Left lung (tissue), 10 donors: ENCODE results near the gene APOBEC3B. TPM values are rescaled to one million over a fixed set of nuclear protein-coding genes. Genes with fewer than 3 reads are reported as not detected.
"Not testable (repeated sequence)": the region's sequence is repeated elsewhere in the genome, so short reads cannot be mapped to it uniquely, and the experiment has no call there.

Source experiments
- ATAC-seq: fragments of 200-7000 bp; cut with Tn5 transposase; one replicate; pipeline ENCODE4 v1.9.1; 2020; ENCODE audit warnings: moderate library complexity
- DNase-seq, 4 donors: peaks; one replicate each; pipeline ENCODE4 v3.0.0-alpha.2; 2013 to 2020
- H3K27ac ChIP-seq, 2 donors: fragments of 200-600 bp; sonication (generic) in 1 of 2; one replicate each; pipeline versions ENCODE4 v1.5.0 to v1.8.0; 2020 to 2021
- H3K27me3 ChIP-seq, 2 donors: fragments of 200-600 bp; sonication (generic) in 1 of 2; one replicate each; pipeline versions ENCODE4 v1.5.0 to v1.8.0; 2020 to 2021
- H3K36me3 ChIP-seq, 2 donors: fragments of 200-600 bp; sonication (generic) in 1 of 2; one replicate each; pipeline versions ENCODE4 v1.5.0 to v1.8.0; 2020 to 2021
- H3K4me1 ChIP-seq, 2 donors: fragments of 200-600 bp; one replicate each; pipeline ENCODE4 v1.8.0; 2021
- H3K4me3 ChIP-seq, 2 donors: fragments of 200-600 bp; sonication (generic) in 1 of 2; one replicate each; pipeline versions ENCODE4 v1.5.0 to v1.8.0; 2020 to 2021; ENCODE audit warnings: mild to moderate bottlenecking in 1 of 2
- H3K9me3 ChIP-seq, 2 donors: fragments of 200-600 bp; sonication (generic) in 1 of 2; one replicate each; pipeline versions ENCODE4 v1.5.0 to v1.8.0; 2020 to 2021
- CTCF ChIP-seq, 2 donors: fragments of 200-600 bp; sonication (generic) in 1 of 2; IDR thresholded peaks; one replicate each; pipeline versions ENCODE4 v1.5.0 to v1.8.0; 2021; ENCODE audit warnings: antibody characterized with exemption in 2 of 2
- intact Hi-C, 2 donors: fragments of 100-400 bp; cut with DNase I; formaldehyde crosslinking; loops; one replicate each; pipeline versions ENCODE4 v1.11.2 to v1.14.2; 2022
- polyA plus RNA-seq, 6 donors: library from polyadenylated mRNA; unstranded; fragments of 120-200 nt; gene quantifications; one replicate each; pipeline ENCODE4 v1.2.1, GENCODE V29; 2013; ENCODE audit not compliant: insufficient read length in 6 of 6
- total RNA-seq, 2 donors: library from RNA; stranded (reverse); fragmentation: NEBNext Ultra II Directional; extraction: Animal tissue kit (Norgen Biotek cat#: 25700); gene quantifications; one replicate each; pipeline ENCODE4 v1.2.1, GENCODE V29; 2021
- donor health status: DM: no; HTN: yes; CAD: no.
- donor health status: DM: no; HTN: no; CAD: no.

The APOBEC3B gene
- total and polyA plus RNA-seq, 8 donors, result 1.9 to 9.8 (median 7.2) TPM

GRCh38 chr22:39016592-39016991 is 34.4 kb downstream of the APOBEC3B start:
- H3K4me1 ChIP-seq, result peaks cover 0 to 34% of the 10 kb centered on the region in 2 donors
- peak in 1 of 4 donors; percentile 52 for DNase-seq
- no peak for ATAC-seq
- intact Hi-C loops, result no loop called here
- no peak overlapping the region for H3K4me3 ChIP-seq
- TF ChIP-seq CTCF (IDR thresholded peaks at IDR 0.05), result no peak
- H3K27me3 ChIP-seq, result no peaks in the 10 kb centered on the region
- no peak overlapping the region for H3K27ac ChIP-seq
- peaks cover 0 to 7% of the 10 kb centered on the region in 2 donors for H3K36me3 ChIP-seq
- no peaks in the 10 kb centered on the region for H3K9me3 ChIP-seq

- no peak for TF ChIP-seq CTCF (IDR thresholded peaks at IDR 0.05)
- H3K27me3 ChIP-seq, result no peaks in the 10 kb centered on the region
- intact Hi-C loops, result no loop called here
- ATAC-seq, result no peak
- no peak overlapping the region for H3K27ac ChIP-seq
- no peak overlapping the region for H3K4me3 ChIP-seq
- peaks cover 0 to 7% of the 10 kb centered on the region in 2 donors for H3K36me3 ChIP-seq
- H3K4me1 ChIP-seq, result peaks cover 0 to 43% of the 10 kb centered on the region in 2 donors
- H3K9me3 ChIP-seq, result no peaks in the 10 kb centered on the region
- no peak for DNase-seq
Observed at GRCh38 chr22:39017596-39018365, 35.6 kb downstream of the APOBEC3B start.

GRCh38 chr22:39020021-39020651 is 38.0 kb downstream of the APOBEC3B start:
- peaks cover 0 to 19% of the 10 kb centered on the region in 2 donors for H3K36me3 ChIP-seq
- H3K4me3 ChIP-seq, result peak overlapping the region in 1 of 2 donors; percentile 50
- peaks cover 0 to 26% of the 10 kb centered on the region in 2 donors for H3K4me1 ChIP-seq
- intact Hi-C loops, H3K27me3 ChIP-seq, ATAC-seq, H3K9me3 ChIP-seq: not testable (repeated sequence)
- DNase-seq, result peak in 1 of 4 donors; percentile 31
- H3K27ac ChIP-seq, result peak overlapping the region; percentile 7 to 84

- peak overlapping the region; percentile 82 to 84 for H3K27ac ChIP-seq
- peak; percentile 10 for ATAC-seq
- no peak for TF ChIP-seq CTCF (IDR thresholded peaks at IDR 0.05)
Observed at GRCh38 chr22:39021552-39022250, 39.6 kb downstream of the APOBEC3B start.

GRCh38 chr22:39024519-39025308 is 42.6 kb downstream of the APOBEC3B start:
- DNase-seq, result no peak

More at GRCh38 chr22:39021552-39022250, 39.6 kb downstream of the APOBEC3B start:
- Histone ChIP-seq H3K4me3 (peak overlapping the region; percentile 34 to 50), H3K4me1 (peaks cover 0 to 22% of the 10 kb centered on the region in 2 donors), H3K27me3 (no peaks in the 10 kb centered on the region), H3K9me3 (no peaks in the 10 kb centered on the region), H3K36me3 (peaks cover 0 to 19% of the 10 kb centered on the region in 2 donors)
- intact Hi-C loops, result no loop called here
- DNase-seq, result no peak

More at GRCh38 chr22:39024519-39025308, 42.6 kb downstream of the APOBEC3B start:
- intact Hi-C loops, result no loop called here
- ATAC-seq, result no peak
- Histone ChIP-seq H3K27ac (no peak overlapping the region), H3K9me3 (no peaks in the 10 kb centered on the region), H3K4me1 (peaks cover 0 to 22% of the 10 kb centered on the region in 2 donors), H3K4me3 (no peak overlapping the region), H3K36me3 (peaks cover 0 to 12% of the 10 kb centered on the region in 2 donors), H3K27me3 (no peaks in the 10 kb centered on the region)
- TF ChIP-seq CTCF (IDR thresholded peaks at IDR 0.05), result no peak
